Vagina (tissue), 2 donors: Measurements from ENCODE around the gene CREBBP.

Experiments
- POLR2A ChIP-seq, 2 donors: fragments of 450-650 bp; IDR thresholded peaks; one replicate each; pipeline ENCODE4 v1.6.1; 2017; ENCODE audit warnings: antibody characterized with exemption in 2 of 2, mild to moderate bottlenecking in 2 of 2, moderate library complexity in 2 of 2
- TF ChIP-seq, protein P1 (sequence below), 3 experiments: fragments of 450-650 bp in 2 of 3; fragments of 200-600 bp in 1 of 3; sonication (generic) in 1 of 3; IDR thresholded peaks; one replicate each; pipeline ENCODE4 v1.5.1; 2017 to 2019; ENCODE audit warnings: antibody characterized with exemption in 3 of 3, mild to moderate bottlenecking in 2 of 3, moderate library complexity in 2 of 3

DNA sequence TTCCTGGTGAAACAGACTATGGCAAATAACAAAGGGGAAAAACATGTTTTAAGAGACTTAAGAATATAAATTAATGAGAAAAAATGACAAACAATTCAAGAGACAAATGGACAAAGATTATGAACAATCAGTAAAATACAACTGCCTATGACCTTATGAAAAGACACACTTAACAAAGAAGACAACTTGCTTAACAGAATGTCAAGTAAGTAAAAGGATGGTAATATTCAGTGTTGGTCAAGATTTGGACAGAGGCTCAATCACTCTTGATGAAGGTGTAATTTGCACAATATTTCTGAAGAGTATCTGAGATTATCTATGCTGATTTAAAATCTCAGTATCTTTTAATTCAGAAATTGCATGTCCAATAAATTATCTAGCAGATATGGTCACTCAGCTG lies 34.4 kb downstream of the CREBBP start:
- TF ChIP-seq, protein P1, sequence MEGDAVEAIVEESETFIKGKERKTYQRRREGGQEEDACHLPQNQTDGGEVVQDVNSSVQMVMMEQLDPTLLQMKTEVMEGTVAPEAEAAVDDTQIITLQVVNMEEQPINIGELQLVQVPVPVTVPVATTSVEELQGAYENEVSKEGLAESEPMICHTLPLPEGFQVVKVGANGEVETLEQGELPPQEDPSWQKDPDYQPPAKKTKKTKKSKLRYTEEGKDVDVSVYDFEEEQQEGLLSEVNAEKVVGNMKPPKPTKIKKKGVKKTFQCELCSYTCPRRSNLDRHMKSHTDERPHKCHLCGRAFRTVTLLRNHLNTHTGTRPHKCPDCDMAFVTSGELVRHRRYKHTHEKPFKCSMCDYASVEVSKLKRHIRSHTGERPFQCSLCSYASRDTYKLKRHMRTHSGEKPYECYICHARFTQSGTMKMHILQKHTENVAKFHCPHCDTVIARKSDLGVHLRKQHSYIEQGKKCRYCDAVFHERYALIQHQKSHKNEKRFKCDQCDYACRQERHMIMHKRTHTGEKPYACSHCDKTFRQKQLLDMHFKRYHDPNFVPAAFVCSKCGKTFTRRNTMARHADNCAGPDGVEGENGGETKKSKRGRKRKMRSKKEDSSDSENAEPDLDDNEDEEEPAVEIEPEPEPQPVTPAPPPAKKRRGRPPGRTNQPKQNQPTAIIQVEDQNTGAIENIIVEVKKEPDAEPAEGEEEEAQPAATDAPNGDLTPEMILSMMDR (IDR thresholded peaks at IDR 0.05): no peak
- no peak for TF ChIP-seq POLR2A (IDR thresholded peaks at IDR 0.05)
